Measurements from ENCODE around the gene HDHD2.

HDHD2 gene

GRCh38 chr18:47120428-47120827, 29.9 kb downstream of the HDHD2 start:
- DNase-seq (ENCODE audit: low spot score), result peak; percentile 13
- no peak for TF ChIP-seq CTCF (IDR thresholded peaks at IDR 0.05; ENCODE audit: borderline replicate concordance, control extremely low read depth, extremely low read depth, insufficient read depth, missing control alignments)
- in situ Hi-C loops (cut with MboI; ENCODE audit: low sequenced_read_pairs, unreplicated experiment), result no loop called here

GRCh38 chr18:47118981-47119380, 31.3 kb downstream of the HDHD2 start:
- in situ Hi-C loops (cut with MboI; ENCODE audit: low sequenced_read_pairs, unreplicated experiment), result no loop called here
- no peak for DNase-seq (ENCODE audit: low spot score)
- TF ChIP-seq CTCF (IDR thresholded peaks at IDR 0.05; ENCODE audit: borderline replicate concordance, control extremely low read depth, extremely low read depth, insufficient read depth, missing control alignments), result no peak

- in situ Hi-C loops (cut with MboI; ENCODE audit: low sequenced_read_pairs, unreplicated experiment), result no loop called here
- no peak for DNase-seq (ENCODE audit: low spot score)
- TF ChIP-seq CTCF (IDR thresholded peaks at IDR 0.05; ENCODE audit: borderline replicate concordance, control extremely low read depth, extremely low read depth, insufficient read depth, missing control alignments), result no peak
Observed at GRCh38 chr18:47115205-47115604, 35.1 kb downstream of the HDHD2 start.

GRCh38 chr18:47113796-47114540, 36.3 kb downstream of the HDHD2 start:
- no peak for DNase-seq (ENCODE audit: low spot score)
- no peak for TF ChIP-seq CTCF (IDR thresholded peaks at IDR 0.05; ENCODE audit: borderline replicate concordance, control extremely low read depth, extremely low read depth, insufficient read depth, missing control alignments)
- in situ Hi-C loops (cut with MboI; ENCODE audit: low sequenced_read_pairs, unreplicated experiment), result no loop called here

- TF ChIP-seq CTCF (IDR thresholded peaks at IDR 0.05; ENCODE audit: borderline replicate concordance, control extremely low read depth, extremely low read depth, insufficient read depth, missing control alignments), result no peak
- in situ Hi-C loops (cut with MboI; ENCODE audit: low sequenced_read_pairs, unreplicated experiment), result no loop called here
- no peak for DNase-seq (ENCODE audit: low spot score)
Observed at GRCh38 chr18:47110492-47111274, 39.6 kb downstream of the HDHD2 start.

- TF ChIP-seq CTCF (IDR thresholded peaks at IDR 0.05; ENCODE audit: borderline replicate concordance, control extremely low read depth, extremely low read depth, insufficient read depth, missing control alignments), result no peak
- in situ Hi-C loops (cut with MboI; ENCODE audit: low sequenced_read_pairs, unreplicated experiment), result loop anchor here (10.0 kb wide), 1 partner anchor 95 kb away; no protein-coding TSS in a partner anchor
- no peak for DNase-seq (ENCODE audit: low spot score)
Observed at GRCh38 chr18:47109720-47110119, 40.6 kb downstream of the HDHD2 start.

Data from GM13976 (cell line).